ENCODE data around the gene ENKD1.

- TF ChIP-seq CTCF (conservative IDR thresholded peaks at IDR 0.05; ENCODE audit: low read depth in 2 of 2) (no peak), CREB1 (CRISPR knock-in tag; IDR thresholded peaks at IDR 0.05; ENCODE audit: low read depth) (no peak), EZH2phosphoT487 (IDR thresholded peaks at IDR 0.05; ENCODE audit: unreplicated experiment) (no peak), POLR2AphosphoS5 (IDR thresholded peaks at IDR 0.05; ENCODE audit: low read depth) (no peak), ZNF331 (CRISPR knock-in tag; IDR thresholded peaks at IDR 0.05; ENCODE audit: low read depth) (no peak), REST (IDR thresholded peaks at IDR 0.05; ENCODE audit: unreplicated experiment) (no peak), STAT1 (IDR thresholded peaks at IDR 0.05; ENCODE audit: unreplicated experiment) (no peak), EZH2 (IDR thresholded peaks at IDR 0.05; ENCODE audit: low read depth, unreplicated experiment) (no peak), JUNB (IDR thresholded peaks at IDR 0.05; ENCODE audit: unreplicated experiment) (no peak), ZNF114 (CRISPR knock-in tag; IDR thresholded peaks at IDR 0.05) (no peak), NANOG (IDR thresholded peaks at IDR 0.05; ENCODE audit: borderline replicate concordance) (no peak), ETS1 (IDR thresholded peaks at IDR 0.05) (no peak)
Measured at GRCh38 chr16:67645397-67646121, 21.0 kb downstream of the ENKD1 start.

All from GM23338 (cell line).